GM19099 (cell line): ENCODE data around the gene SOX6.

ENCODE experiments used
- POLR2A ChIP-seq: IDR thresholded peaks from 3 replicates; pipeline ENCODE4 v1.6.1; 2011; ENCODE audit warnings: low read depth; ENCODE audit not compliant: insufficient read length; ENCODE audit errors: extremely low read depth

SOX6 gene

DNA sequence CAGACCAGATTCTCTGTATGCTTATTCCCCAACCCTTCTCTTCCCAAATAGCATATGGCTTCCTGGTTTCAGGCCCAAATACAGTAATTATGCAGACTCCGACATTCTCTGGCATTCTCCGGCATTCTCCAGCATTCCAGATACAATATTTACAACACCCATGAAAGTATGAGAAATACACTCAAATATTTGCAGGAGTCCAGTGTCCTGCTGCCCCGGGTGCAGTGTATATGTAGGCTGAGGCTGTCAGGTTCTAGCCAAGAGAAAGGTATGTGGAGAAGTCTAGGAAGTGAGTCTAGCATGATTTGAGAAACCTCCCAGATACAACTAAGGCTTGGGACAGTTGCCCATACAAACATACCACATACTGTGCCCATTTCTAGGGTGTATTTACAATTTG is 160.7 kb downstream of the SOX6 start:
- TF ChIP-seq POLR2A, result no peak

DNA sequence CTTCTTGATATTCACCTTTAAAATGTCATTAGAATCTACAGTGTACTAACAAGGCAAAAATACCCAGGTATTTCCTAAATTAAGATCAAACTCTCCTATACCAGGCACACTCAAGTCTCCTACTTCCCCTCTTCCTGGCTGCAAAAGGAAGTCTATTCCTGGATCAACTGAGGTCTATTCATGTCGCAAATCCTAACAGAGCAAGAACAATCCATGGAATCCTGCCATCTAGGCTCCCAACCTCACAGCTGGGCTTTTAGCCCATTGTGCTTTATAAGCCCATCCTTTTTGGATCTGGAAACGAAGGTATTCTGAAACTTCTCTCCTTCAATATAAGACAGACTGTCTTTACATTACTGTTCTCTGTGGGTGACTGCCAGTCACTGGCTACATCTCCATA is 161.8 kb downstream of the SOX6 start:
- TF ChIP-seq POLR2A, result no peak

- TF ChIP-seq POLR2A, result no peak
Measured at GRCh38 chr11:16193897-16194381, 162.4 kb downstream of the SOX6 start.

GRCh38 chr11:16191868-16192240 is 164.5 kb downstream of the SOX6 start:
- TF ChIP-seq POLR2A, result no peak

DNA sequence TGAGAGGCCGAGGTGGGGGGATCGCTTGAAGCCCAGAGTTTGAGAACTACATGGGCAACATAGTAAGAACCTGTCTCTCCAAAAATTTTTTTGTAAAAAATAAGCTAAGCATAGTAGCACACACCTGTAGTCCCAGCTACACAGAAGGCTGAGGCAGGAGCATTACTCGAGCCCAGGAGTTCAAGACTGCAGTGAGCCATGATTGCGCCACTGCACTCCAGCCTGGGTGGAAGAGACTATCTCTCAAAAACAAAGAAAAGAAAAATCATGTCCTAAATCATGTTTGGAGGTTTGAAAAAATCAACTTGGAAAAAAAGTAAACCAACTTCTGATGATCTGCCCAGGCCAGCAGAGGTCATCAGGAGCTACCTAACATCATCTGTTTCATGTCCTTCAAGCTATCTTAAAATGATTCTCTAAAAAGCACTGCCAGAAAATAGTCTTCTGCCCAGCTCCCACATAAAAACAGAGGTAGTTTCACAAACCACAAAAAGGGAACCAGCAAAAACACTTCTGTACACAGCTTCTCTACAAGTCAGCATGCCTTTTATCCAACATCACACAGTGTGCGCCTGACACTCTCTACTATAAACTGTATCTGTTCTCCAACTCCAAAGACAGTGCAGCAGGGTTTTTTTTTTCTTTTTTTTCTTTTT is 165.0 kb downstream of the SOX6 start:
- TF ChIP-seq POLR2A, result no peak

DNA sequence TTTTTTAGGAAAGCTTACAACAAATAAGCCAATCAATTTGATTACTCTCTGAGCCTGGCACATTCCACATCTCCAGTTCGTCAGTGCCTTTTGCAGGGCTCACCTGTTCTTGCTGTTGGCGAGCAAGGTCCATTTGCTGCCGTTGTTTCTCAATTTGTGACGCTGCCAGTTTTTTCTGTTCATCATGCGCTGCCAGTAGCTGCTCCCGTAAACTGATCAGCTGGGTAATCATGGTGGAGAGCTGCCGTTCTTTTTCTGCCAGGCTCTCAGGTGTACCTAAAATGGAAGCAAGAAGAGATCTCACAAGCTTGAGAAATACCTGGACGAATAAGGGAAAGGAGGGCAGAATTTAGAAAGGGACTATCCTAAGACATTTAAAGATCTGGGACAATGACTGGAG is 169.7 kb downstream of the SOX6 start:
- no peak for TF ChIP-seq POLR2A

GRCh38 chr11:16185042-16185441 is 171.3 kb downstream of the SOX6 start:
- no peak for TF ChIP-seq POLR2A

DNA sequence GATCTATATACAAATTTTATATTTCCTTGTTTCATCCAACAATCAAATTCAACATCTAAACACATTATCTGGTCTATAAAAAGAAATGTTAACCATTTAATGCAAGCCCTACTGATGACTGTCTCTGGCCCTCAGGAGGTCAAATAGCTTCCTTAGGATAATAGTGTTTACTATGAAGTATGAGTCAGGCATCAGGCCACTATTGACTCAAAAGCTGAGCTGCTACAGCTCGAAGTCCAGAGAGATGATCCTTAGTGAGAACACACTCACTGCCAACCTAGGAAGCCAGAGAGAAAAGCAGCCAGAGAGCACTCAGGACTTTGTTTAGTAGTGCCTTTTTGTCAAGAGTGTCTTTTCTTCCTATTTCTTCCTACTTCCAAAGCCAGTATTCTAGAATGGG is 171.8 kb downstream of the SOX6 start:
- no peak for TF ChIP-seq POLR2A

DNA sequence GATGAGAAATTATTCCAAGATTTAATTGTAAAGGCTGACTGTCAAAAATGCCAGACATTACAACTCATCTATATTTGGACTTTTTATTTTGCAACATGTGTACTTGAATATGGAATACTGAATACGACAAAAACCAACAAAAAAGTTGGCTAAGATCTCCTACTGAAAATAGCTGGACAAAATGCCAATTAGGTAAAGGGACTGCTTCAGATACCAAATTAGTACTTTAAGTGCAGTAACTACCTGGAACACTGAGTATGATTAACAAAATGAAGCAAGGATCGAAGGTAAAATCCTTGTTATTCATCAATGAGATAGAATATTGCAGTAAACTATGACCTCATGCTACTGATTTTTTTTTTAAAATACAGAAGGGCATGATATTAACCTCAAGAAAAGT is 173.8 kb downstream of the SOX6 start:
- no peak for TF ChIP-seq POLR2A

- TF ChIP-seq POLR2A, result no peak
Measured at GRCh38 chr11:16180868-16181267, 175.5 kb downstream of the SOX6 start.

DNA sequence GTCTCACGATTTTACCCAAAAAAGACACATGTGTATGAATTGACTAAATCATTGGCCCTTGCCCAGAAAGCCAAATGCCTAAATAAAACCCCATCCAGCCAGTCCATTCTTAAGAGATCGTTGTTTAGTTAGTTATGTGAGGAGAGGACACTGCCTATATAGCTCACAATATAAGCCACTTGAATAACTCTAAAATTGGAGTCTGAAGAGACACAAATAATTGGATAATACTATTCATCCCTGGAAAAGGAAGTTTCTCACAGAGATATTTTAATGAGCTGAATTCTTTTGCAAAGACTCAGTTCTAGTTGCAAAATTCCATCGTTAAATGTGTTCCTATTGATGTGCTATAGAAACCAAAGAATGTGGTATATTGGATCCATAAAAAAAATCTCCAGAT is 176.7 kb downstream of the SOX6 start:
- TF ChIP-seq POLR2A, result no peak

- no peak for TF ChIP-seq POLR2A
Measured at GRCh38 chr11:16178273-16178672, 178.1 kb downstream of the SOX6 start.

- TF ChIP-seq POLR2A, result no peak
Measured at GRCh38 chr11:16177688-16178087, 178.7 kb downstream of the SOX6 start.

- TF ChIP-seq POLR2A, result no peak
Measured at GRCh38 chr11:16173798-16174197, 182.5 kb downstream of the SOX6 start.

- TF ChIP-seq POLR2A, result no peak
Measured at GRCh38 chr11:16171882-16172281, 184.5 kb downstream of the SOX6 start.

- TF ChIP-seq POLR2A, result no peak
Measured at GRCh38 chr11:16169956-16170847, 186.1 kb downstream of the SOX6 start.
